Uterus (tissue), 2 donors: Measurements from ENCODE around the gene HIC1.

Experiments
- POLR2A ChIP-seq, 2 donors: fragments of 450-650 bp; IDR thresholded peaks; one replicate each; pipeline ENCODE4 v1.6.1; 2016; ENCODE audit warnings: antibody characterized with exemption in 2 of 2, mild to moderate bottlenecking in 1 of 2, moderate library complexity in 1 of 2
- TF ChIP-seq, protein P1 (sequence below), 4 experiments: fragments of 200-600 bp in 2 of 4; fragments of 450-650 bp in 2 of 4; sonication (generic) in 2 of 4; IDR thresholded peaks; one replicate each; pipeline ENCODE4 v1.5.1; 2016 to 2019; ENCODE audit warnings: antibody characterized with exemption in 4 of 4, mild to moderate bottlenecking in 2 of 4, moderate library complexity in 1 of 4

- TF ChIP-seq, protein P1, sequence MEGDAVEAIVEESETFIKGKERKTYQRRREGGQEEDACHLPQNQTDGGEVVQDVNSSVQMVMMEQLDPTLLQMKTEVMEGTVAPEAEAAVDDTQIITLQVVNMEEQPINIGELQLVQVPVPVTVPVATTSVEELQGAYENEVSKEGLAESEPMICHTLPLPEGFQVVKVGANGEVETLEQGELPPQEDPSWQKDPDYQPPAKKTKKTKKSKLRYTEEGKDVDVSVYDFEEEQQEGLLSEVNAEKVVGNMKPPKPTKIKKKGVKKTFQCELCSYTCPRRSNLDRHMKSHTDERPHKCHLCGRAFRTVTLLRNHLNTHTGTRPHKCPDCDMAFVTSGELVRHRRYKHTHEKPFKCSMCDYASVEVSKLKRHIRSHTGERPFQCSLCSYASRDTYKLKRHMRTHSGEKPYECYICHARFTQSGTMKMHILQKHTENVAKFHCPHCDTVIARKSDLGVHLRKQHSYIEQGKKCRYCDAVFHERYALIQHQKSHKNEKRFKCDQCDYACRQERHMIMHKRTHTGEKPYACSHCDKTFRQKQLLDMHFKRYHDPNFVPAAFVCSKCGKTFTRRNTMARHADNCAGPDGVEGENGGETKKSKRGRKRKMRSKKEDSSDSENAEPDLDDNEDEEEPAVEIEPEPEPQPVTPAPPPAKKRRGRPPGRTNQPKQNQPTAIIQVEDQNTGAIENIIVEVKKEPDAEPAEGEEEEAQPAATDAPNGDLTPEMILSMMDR (IDR thresholded peaks at IDR 0.05) = no peak
- no peak for TF ChIP-seq POLR2A (IDR thresholded peaks at IDR 0.05)
These were observed 26.7 kb downstream of the HIC1 start for GRCh38 chr17:2081564-2081963.
